ENCODE data around the gene MAPKAPK3.
A peak's percentile ranks its signal among the peaks of the same experiment; 100 is the strongest.

Gene MAPKAPK3

GRCh38 chr3:50608278-50608677 is 8.7 kb upstream of the MAPKAPK3 start:
- no peak for DNase-seq (ENCODE audit: low read depth in 2 of 2)

GRCh38 chr3:50609071-50609762 is 7.7 kb upstream of the MAPKAPK3 start:
- DNase-seq (ENCODE audit: low read depth in 2 of 2): no peak

- DNase-seq (ENCODE audit: low read depth in 2 of 2): no peak
Measured at GRCh38 chr3:50609763-50610085, 7.2 kb upstream of the MAPKAPK3 start.

- DNase-seq (ENCODE audit: low read depth in 2 of 2): no peak
Measured at GRCh38 chr3:50610181-50610971, 6.6 kb upstream of the MAPKAPK3 start.

GRCh38 chr3:50610992-50611463 is 5.9 kb upstream of the MAPKAPK3 start:
- DNase-seq (ENCODE audit: low read depth in 2 of 2): no peak

GRCh38 chr3:50611464-50612233 is 5.3 kb upstream of the MAPKAPK3 start, which contains the start of gene CISH:
CISH (minus strand) TSS chr3:50611774; CDS start chr3:50611650, 124 bp downstream.
- peak; percentile 97 to 99 for DNase-seq (ENCODE audit: low read depth in 2 of 2)

- DNase-seq (ENCODE audit: low read depth in 2 of 2): no peak
Measured at GRCh38 chr3:50612234-50612882, 4.6 kb upstream of the MAPKAPK3 start.

- no peak for DNase-seq (ENCODE audit: low read depth in 2 of 2)
Measured at GRCh38 chr3:50612970-50613846, 3.7 kb upstream of the MAPKAPK3 start.

- no peak for DNase-seq (ENCODE audit: low read depth in 2 of 2)
Measured at GRCh38 chr3:50615190-50615589, 1.8 kb upstream of the MAPKAPK3 start.

GRCh38 chr3:50616003-50616769 is 765 bp upstream of the MAPKAPK3 start:
- peak; percentile 79 to 85 for DNase-seq (ENCODE audit: low read depth in 2 of 2)

- peak; percentile 89 to 95 for DNase-seq (ENCODE audit: low read depth in 2 of 2)
Measured at GRCh38 chr3:50616770-50617095, 218 bp upstream of the MAPKAPK3 start.

GRCh38 chr3:50617911-50618481 is 1.0 kb downstream of the MAPKAPK3 start:
- no peak for DNase-seq (ENCODE audit: low read depth in 2 of 2)

GRCh38 chr3:50620420-50620819 is 3.5 kb downstream of the MAPKAPK3 start:
- no peak for DNase-seq (ENCODE audit: low read depth in 2 of 2)

- DNase-seq (ENCODE audit: low read depth in 2 of 2): no peak
Measured at GRCh38 chr3:50620820-50621219, 3.9 kb downstream of the MAPKAPK3 start.

- no peak for DNase-seq (ENCODE audit: low read depth in 2 of 2)
Measured at GRCh38 chr3:50622881-50623280, 5.9 kb downstream of the MAPKAPK3 start.

GRCh38 chr3:50623840-50624474 is 7.0 kb downstream of the MAPKAPK3 start:
- DNase-seq (ENCODE audit: low read depth in 2 of 2): no peak

- no peak for DNase-seq (ENCODE audit: low read depth in 2 of 2)
Measured at GRCh38 chr3:50624634-50625033, 7.7 kb downstream of the MAPKAPK3 start.

GRCh38 chr3:50625231-50626182 is 8.6 kb downstream of the MAPKAPK3 start:
- no peak for DNase-seq (ENCODE audit: low read depth in 2 of 2)

Measured in stimulated activated CD4-positive, alpha-beta T cell treated with anti-CD3 and anti-CD28 coated beads, Interleukin-15, amount 100 ng/mL, for 48 hours (primary cell).